Esophagus muscularis mucosa (tissue), 4 donors: ENCODE measurements around the gene VSIG10L2. TPM values are rescaled to one million over a fixed set of nuclear protein-coding genes. Genes with fewer than 3 reads are reported as not detected.
A peak's percentile ranks its signal among the peaks of the same experiment; 100 is the strongest.

ENCODE experiments used
- DNase-seq: peaks from one replicate; pipeline ENCODE4 v3.0.0-alpha.2; 2017; ENCODE audit errors: extremely low spot score
- H3K27ac ChIP-seq, 4 donors: fragments of 200-600 bp; sonication (generic); replicated peaks in 1 of 4; 1 replicate in 3 of 4; 2 replicates in 1 of 4; pipeline ENCODE4 v1.5.1; 2016 to 2019; ENCODE audit warnings: mild to moderate bottlenecking in 1 of 4
- H3K27me3 ChIP-seq, 4 donors: fragments of 200-600 bp; sonication (generic); one replicate each; pipeline versions ENCODE4 v1.5.1 to v1.6.0; 2016 to 2019
- H3K36me3 ChIP-seq, 4 donors: fragments of 200-600 bp; sonication (generic); one replicate each; pipeline ENCODE4 v1.5.1; 2016 to 2019
- H3K4me1 ChIP-seq, 4 donors: fragments of 200-600 bp; sonication (generic); one replicate each; pipeline ENCODE4 v1.5.1; 2016 to 2019
- H3K4me3 ChIP-seq, 4 donors: fragments of 200-600 bp; sonication (generic); 1 replicate in 2 of 4; 2 replicates in 2 of 4; pipeline ENCODE4 v1.5.1; 2016 to 2019; ENCODE audit warnings: mild to moderate bottlenecking in 4 of 4, moderate library complexity in 1 of 4
- H3K9me3 ChIP-seq, 4 donors: fragments of 200-600 bp; sonication (generic); 1 replicate in 3 of 4; 2 replicates in 1 of 4; pipeline ENCODE4 v1.5.1; 2016 to 2019
- CTCF ChIP-seq, 3 experiments: fragments of 200-600 bp in 2 of 3; fragments of 450-650 bp in 1 of 3; sonication (generic) in 2 of 3; IDR thresholded peaks; one replicate each; pipeline ENCODE4 v1.5.1; 2017 to 2019; ENCODE audit warnings: antibody characterized with exemption in 3 of 3, mild to moderate bottlenecking in 2 of 3, moderate library complexity in 1 of 3
- EP300 ChIP-seq: sonication (generic); formaldehyde crosslinking; IDR thresholded peaks from one replicate; pipeline ENCODE4 v1.6.1; 2017; ENCODE audit warnings: antibody characterized with exemption
- POLR2A ChIP-seq: fragments of 450-650 bp; IDR thresholded peaks from one replicate; pipeline ENCODE4 v1.6.1; 2017; ENCODE audit warnings: antibody characterized with exemption, moderate library complexity, mild to moderate bottlenecking, low read depth
- POLR2AphosphoS5 ChIP-seq, 2 donors: sonication (generic); formaldehyde crosslinking; IDR thresholded peaks; one replicate each; pipeline ENCODE4 v1.6.1; 2017; ENCODE audit warnings: antibody characterized with exemption in 2 of 2
- WGBS: methylation state at CpG from one replicate; pipeline ENCODE4 v1.1.5; 2018; 5-methylcytosine and 5-hydroxymethylcytosine counted together
- intact Hi-C: fragments of 100-400 bp; cut with DNase I; formaldehyde crosslinking; loops from one replicate; pipeline ENCODE4 v1.15.1; 2023
- total RNA-seq, 4 donors: library from RNA; depleted of rRNA; stranded (reverse); fragments of >200 nt; gene quantifications; one replicate each; pipeline versions ENCODE4 v1.1.0 to v1.2.1, GENCODE V29; 2016

The VSIG10L2 gene
- total RNA-seq, 4 donors from 2014 or later: 0.33 to 0.57 (median 0.39) TPM; not detected in 1

DNA sequence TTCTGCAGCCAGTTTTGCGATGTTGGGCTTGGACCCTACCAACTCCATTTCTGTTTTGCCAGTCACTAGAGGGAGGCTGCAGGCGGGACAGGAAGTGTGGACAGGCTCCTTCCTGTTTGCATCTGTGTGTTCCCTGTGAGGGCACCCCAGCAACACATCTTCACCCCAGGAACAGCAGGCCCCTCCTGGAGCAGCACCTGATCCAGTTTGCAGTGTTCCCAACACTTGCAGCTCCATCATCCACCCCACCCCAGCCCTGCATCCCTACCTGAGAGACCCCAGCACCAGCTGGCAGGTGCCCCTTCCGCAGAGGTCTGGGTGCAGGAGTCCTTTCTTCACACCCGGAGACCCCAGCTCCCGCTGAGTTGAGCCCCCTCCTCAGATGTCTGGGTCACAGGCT is 7.4 kb upstream of the VSIG10L2 start:
- no peaks in the 10 kb centered on the region for H3K9me3 ChIP-seq
- H3K4me1 ChIP-seq: peaks cover 10 to 30% (median 16%) of the 10 kb centered on the region in 4 donors
- no peak overlapping the region for H3K4me3 ChIP-seq
- intact Hi-C loops: no loop called here
- no peak overlapping the region for H3K27ac ChIP-seq
- TF ChIP-seq EP300 (no peak), CTCF (IDR thresholded peaks at IDR 0.05) (no peak), POLR2AphosphoS5 (IDR thresholded peaks at IDR 0.05) (no peak), POLR2A (no peak)
- no peaks in the 10 kb centered on the region for H3K27me3 ChIP-seq
- 86% methylated on average over 5 of the region's 5 CpGs for WGBS
- DNase-seq: no peak
- no peaks in the 10 kb centered on the region for H3K36me3 ChIP-seq

DNA sequence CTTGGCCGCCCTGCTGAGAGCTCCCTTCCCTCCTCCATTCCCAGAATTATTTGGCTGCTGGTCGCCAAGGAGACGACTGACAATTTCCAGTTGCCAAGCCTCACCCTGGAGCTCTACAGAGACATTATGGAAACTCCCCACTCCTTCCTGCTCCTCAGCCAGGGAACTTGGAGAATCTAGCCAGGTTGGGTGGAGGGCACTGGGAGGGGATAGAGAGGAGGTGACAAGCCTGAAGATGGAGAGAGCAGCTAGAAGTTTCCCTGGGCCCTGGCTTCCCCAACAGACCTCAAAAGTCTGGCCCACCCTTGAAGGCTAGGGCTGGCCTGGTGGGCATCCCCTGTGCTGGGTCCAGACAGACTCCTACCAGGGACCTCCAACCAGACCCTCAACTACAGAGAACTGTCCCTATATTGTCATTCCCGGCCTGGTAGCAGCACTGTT is 6.7 kb upstream of the VSIG10L2 start:
- Histone ChIP-seq H3K27ac (no peak overlapping the region), H3K4me1 (peaks cover 10 to 30% (median 16%) of the 10 kb centered on the region in 4 donors), H3K36me3 (no peaks in the 10 kb centered on the region), H3K27me3 (no peaks in the 10 kb centered on the region), H3K4me3 (no peak overlapping the region), H3K9me3 (no peaks in the 10 kb centered on the region)
- intact Hi-C loops: no loop called here
- DNase-seq: no peak
- TF ChIP-seq EP300 (no peak), POLR2A (no peak), POLR2AphosphoS5 (IDR thresholded peaks at IDR 0.05) (no peak)
- WGBS: 58% methylated on average over 4 of the region's 4 CpGs

DNA sequence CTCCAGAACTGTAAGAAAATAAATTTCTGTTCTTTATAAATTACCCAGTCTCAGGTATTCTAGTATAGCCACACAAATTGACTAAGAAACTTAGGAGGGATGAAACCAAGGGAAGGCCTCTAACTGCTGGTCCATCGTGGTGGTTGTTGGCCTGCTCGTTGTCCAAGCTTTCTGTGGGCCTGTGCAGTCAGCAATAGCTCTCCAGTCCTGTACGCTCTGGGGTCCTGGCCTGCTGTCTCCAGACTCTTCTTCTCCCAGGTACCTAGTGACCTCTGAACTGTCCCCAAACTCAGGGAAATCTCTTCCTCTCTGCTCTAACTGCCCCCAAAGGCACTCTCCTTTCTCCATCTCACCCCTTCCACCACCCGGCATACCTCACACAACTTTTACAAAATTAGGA is 5.7 kb upstream of the VSIG10L2 start:
- no peaks in the 10 kb centered on the region for H3K27me3 ChIP-seq
- no peak overlapping the region for H3K27ac ChIP-seq
- no peaks in the 10 kb centered on the region for H3K36me3 ChIP-seq
- H3K9me3 ChIP-seq: no peaks in the 10 kb centered on the region
- no peak for DNase-seq
- no peak for TF ChIP-seq EP300
- H3K4me1 ChIP-seq: peaks cover 10 to 30% (median 16%) of the 10 kb centered on the region in 4 donors
- H3K4me3 ChIP-seq: no peak overlapping the region
- WGBS: 96% methylated on average over 4 of the region's 4 CpGs
- intact Hi-C loops: no loop called here

GRCh38 chr11:125941267-125941618 is 4.6 kb upstream of the VSIG10L2 start:
- intact Hi-C loops: no loop called here
- H3K27ac ChIP-seq: no peak overlapping the region
- no peak for DNase-seq
- TF ChIP-seq POLR2A (no peak), POLR2AphosphoS5 (IDR thresholded peaks at IDR 0.05) (no peak), EP300 (no peak), CTCF (IDR thresholded peaks at IDR 0.05) (no peak)
- peaks cover 10 to 30% (median 16%) of the 10 kb centered on the region in 4 donors for H3K4me1 ChIP-seq
- WGBS: 85% methylated on average over 4 of the region's 4 CpGs
- no peaks in the 10 kb centered on the region for H3K36me3 ChIP-seq
- H3K9me3 ChIP-seq: no peaks in the 10 kb centered on the region
- no peak overlapping the region for H3K4me3 ChIP-seq
- no peaks in the 10 kb centered on the region for H3K27me3 ChIP-seq

DNA sequence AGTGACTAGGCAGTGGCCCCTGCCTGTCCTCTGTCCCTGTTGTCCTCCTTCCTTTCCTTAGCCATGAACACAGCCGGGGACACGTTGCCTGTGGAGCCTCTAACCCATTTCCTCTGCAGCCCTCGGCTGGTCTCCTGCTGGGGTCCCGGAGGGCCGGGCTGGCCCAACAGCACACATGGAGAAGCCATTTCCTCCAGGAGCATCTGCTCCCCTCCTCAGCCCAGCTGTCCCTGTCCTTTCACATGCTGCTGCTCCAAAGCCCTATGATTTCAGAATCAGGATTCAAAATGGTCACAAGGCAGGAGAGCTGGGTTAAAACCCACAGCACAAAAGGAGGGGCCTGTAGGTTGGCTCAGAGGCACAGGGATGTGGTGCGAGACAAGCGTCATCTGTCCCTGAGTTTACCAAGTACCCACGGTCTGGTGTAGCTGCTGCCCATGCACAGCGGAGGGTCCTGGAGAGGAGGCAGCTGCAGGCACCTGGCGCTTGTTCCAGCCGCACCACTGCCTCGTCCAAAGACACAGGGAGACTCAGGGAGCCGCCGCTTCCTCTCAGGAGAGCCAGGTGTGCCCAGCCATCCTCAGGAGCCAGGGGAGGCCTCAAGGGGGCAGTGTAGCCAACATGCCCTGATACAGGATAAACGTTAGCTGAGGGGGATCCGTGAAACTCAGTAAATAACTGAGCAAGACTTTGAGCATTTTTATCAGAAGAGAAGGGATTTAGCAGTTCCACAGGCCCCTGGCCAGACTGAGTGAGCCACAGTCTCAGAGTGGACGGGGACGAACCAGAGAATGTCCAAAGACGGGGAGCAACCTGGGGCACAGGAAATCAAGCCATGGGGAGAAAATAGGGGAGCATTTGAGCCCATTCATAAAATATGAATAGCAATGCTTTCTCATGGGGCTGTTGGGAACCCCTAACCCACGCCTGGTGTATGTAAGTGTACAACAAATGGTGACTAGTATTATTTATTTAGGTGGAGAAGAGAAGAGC is 3.9 kb upstream of the VSIG10L2 start:
- Histone ChIP-seq H3K27me3 (no peaks in the 10 kb centered on the region), H3K36me3 (no peaks in the 10 kb centered on the region), H3K4me3 (no peak overlapping the region), H3K9me3 (no peaks in the 10 kb centered on the region), H3K4me1 (peaks cover 10 to 30% (median 16%) of the 10 kb centered on the region in 4 donors), H3K27ac (no peak overlapping the region)
- 53% methylated on average over 15 of the region's 20 CpGs for WGBS
- TF ChIP-seq EP300 (no peak), CTCF (IDR thresholded peaks at IDR 0.05) (peak; percentile 34 to 63 (median 43))
- intact Hi-C loops: no loop called here
- DNase-seq: no peak
